ENCODE data around the gene IRAK4. TPM values are rescaled to one million over a fixed set of nuclear protein-coding genes. Genes with fewer than 3 reads are reported as not detected.

IRAK4 gene
- total RNA-seq (10 to 100 TPM; 12.7 to 18.5 TPM), polyA plus RNA-seq (ENCODE audit: insufficient read length in 2 of 2) (1 to 10 TPM; 9.8 to 10.0 TPM)
- long read RNA-seq, donor 1, partial matches to known transcripts = 0 of 1 reads
- long read RNA-seq, donor 1, other reads (novel, unspliced or antisense) = 0 of 1 reads
- long read RNA-seq, donor 2, full-length matches to known transcripts = 1 of 1 reads
- long read RNA-seq, donor 2, partial matches to known transcripts = 0 of 1 reads
- long read RNA-seq, donor 2, other reads (novel, unspliced or antisense) = 0 of 1 reads
- long read RNA-seq, donor 3 = 0 reads
- long read RNA-seq, donor 4, partial matches to known transcripts = 204 of 205 reads
- long read RNA-seq, donor 4, other reads (novel, unspliced or antisense) = 0 of 205 reads

GRCh38 chr12:43758728-43759563 lies at the start of gene IRAK4, which contains the start of gene PUS7L:
TSS of gene IRAK4 (plus strand) at chr12:43758951. CDS start at chr12:43768112, 9,161 bp downstream.
TSS of gene PUS7L (minus strand) at chr12:43758790. CDS start at chr12:43755245, 3,545 bp downstream.
- Histone ChIP-seq H3K36me3 (ENCODE audit: control insufficient read depth, insufficient read depth, low read length) (no peaks in the 10 kb centered on the region), H3K27ac (ENCODE audit: low read depth, low read length) (peak within 1 kb of the TSS; percentile 85), H3K27me3 (ENCODE audit: control insufficient read depth, insufficient read depth, low read length) (no peaks in the 10 kb centered on the region), H3K4me3 (ENCODE audit: low read depth, low read length) (peak within 1 kb of the TSS; percentile 92), H3K9me3 (ENCODE audit: control insufficient read depth, insufficient read depth, low read length) (no peaks in the 10 kb centered on the region), H3K4me1 (ENCODE audit: control insufficient read depth, insufficient read depth, low read length) (peaks cover 7% of the 10 kb centered on the region)
- peak; percentile 89 to 99 (median 95) for DNase-seq (ENCODE audit: low read depth in 4 of 6, low spot score in 6 of 6)
- WGBS (ENCODE audit: insufficient coverage) = 2% methylated on average over 54 of the region's 54 CpGs

DNA sequence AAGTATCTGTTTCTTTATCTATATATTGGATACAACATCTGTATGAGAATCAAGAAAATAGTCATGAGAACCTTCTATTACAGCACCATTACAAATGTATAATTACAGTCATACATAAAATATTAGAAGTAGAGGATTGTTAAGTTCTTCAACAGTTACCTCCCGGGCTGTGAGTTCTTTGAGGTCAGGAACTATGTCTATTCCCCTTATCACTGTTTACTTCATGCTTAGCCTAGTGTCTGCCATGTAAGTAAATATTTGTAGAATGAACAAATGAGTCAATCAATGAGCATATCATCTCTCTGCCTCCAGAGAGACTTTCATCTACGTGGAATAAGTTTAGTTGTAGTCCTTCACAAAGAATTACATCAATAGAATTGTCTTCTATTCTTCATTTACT lies 47.4 kb upstream of the IRAK4 start:
- H3K27me3 ChIP-seq (ENCODE audit: control insufficient read depth, insufficient read depth, low read length) = no peaks in the 10 kb centered on the region
- no CpG with 5 or more reads among the region's 2 CpGs for WGBS (ENCODE audit: insufficient coverage)
- no peak overlapping the region for H3K27ac ChIP-seq (ENCODE audit: low read depth, low read length)
- no peak for DNase-seq (ENCODE audit: low read depth in 4 of 6, low spot score in 6 of 6)
- no peaks in the 10 kb centered on the region for H3K4me1 ChIP-seq (ENCODE audit: control insufficient read depth, insufficient read depth, low read length)
- no peak overlapping the region for H3K4me3 ChIP-seq (ENCODE audit: low read depth, low read length)
- H3K36me3 ChIP-seq (ENCODE audit: control insufficient read depth, insufficient read depth, low read length) = no peaks in the 10 kb centered on the region
- H3K9me3 ChIP-seq (ENCODE audit: control insufficient read depth, insufficient read depth, low read length) = no peaks in the 10 kb centered on the region

DNA sequence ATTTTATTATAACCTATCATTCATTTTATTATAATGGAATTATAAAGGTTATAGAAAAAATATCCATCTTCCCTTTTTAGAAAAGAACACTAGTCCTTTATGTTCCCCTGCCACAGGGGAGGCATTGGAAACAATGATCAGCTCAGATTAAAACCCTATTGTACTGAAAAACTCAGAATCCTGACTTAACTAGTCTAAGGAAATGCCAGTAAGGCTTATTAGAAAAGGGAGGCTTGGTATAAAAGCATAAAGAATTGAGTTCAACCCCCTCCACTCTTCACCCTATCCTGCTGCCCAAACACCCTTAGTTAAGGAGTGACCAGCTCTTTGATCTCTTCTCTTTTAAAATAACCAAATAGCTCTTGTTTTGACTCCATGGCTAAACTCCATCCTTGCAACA lies 36.1 kb upstream of the IRAK4 start:
- Histone ChIP-seq H3K27me3 (ENCODE audit: control insufficient read depth, insufficient read depth, low read length) (no peaks in the 10 kb centered on the region), H3K4me1 (ENCODE audit: control insufficient read depth, insufficient read depth, low read length) (peaks cover 3% of the 10 kb centered on the region), H3K9me3 (ENCODE audit: control insufficient read depth, insufficient read depth, low read length) (no peaks in the 10 kb centered on the region), H3K36me3 (ENCODE audit: control insufficient read depth, insufficient read depth, low read length) (no peaks in the 10 kb centered on the region), H3K4me3 (ENCODE audit: low read depth, low read length) (no peak overlapping the region), H3K27ac (ENCODE audit: low read depth, low read length) (no peak overlapping the region)
- no peak for DNase-seq (ENCODE audit: low read depth in 4 of 6, low spot score in 6 of 6)

DNA sequence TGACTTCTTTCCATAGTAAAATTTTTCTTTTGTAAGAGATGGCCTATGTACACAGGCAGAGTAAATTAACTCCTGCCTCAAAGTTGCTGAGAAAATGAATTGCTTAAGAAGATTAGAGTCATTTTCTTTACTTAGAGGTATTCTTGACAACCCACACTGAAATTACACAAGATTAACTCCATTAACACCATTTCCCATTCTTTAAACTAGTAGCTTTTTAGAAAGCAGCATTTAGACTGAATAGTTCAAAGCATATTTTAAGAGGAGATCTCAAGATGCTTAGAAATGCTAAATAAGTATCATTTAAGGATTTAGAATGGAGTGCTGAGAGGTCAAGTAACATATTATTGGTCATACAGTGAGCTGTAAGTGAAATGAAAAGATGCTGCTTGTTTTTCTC lies 35.6 kb upstream of the IRAK4 start:
- peaks cover 3% of the 10 kb centered on the region for H3K4me1 ChIP-seq (ENCODE audit: control insufficient read depth, insufficient read depth, low read length)
- no peak for DNase-seq (ENCODE audit: low read depth in 4 of 6, low spot score in 6 of 6)
- no peak overlapping the region for H3K4me3 ChIP-seq (ENCODE audit: low read depth, low read length)
- no peaks in the 10 kb centered on the region for H3K9me3 ChIP-seq (ENCODE audit: control insufficient read depth, insufficient read depth, low read length)
- H3K27me3 ChIP-seq (ENCODE audit: control insufficient read depth, insufficient read depth, low read length) = no peaks in the 10 kb centered on the region
- H3K36me3 ChIP-seq (ENCODE audit: control insufficient read depth, insufficient read depth, low read length) = no peaks in the 10 kb centered on the region
- H3K27ac ChIP-seq (ENCODE audit: low read depth, low read length) = no peak overlapping the region

DNA sequence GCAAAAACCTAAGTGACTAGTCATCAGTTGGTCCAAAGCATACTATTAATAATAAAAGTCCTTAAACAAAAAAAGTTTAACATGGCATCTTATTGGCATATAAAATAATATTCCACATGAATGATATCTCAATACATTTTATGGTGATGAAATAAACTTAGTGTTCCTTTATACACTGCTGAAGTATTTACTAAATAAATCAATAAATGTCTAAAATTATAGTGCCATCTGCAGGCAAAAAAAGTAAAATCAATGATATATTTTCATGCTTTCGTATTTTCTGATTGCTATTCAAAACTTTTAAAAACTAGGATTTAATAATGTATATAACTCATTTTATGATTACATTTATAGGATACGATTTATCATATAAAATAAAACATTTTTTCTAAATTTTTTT lies 30.6 kb upstream of the IRAK4 start:
- WGBS (ENCODE audit: insufficient coverage) = no CpG with 5 or more reads among the region's 2 CpGs
- peak in 2 of 6 donors; percentile 18 to 32 for DNase-seq (ENCODE audit: low read depth in 4 of 6, low spot score in 6 of 6)
- no peaks in the 10 kb centered on the region for H3K9me3 ChIP-seq (ENCODE audit: control insufficient read depth, insufficient read depth, low read length)
- H3K36me3 ChIP-seq (ENCODE audit: control insufficient read depth, insufficient read depth, low read length) = no peaks in the 10 kb centered on the region
- no peak overlapping the region for H3K4me3 ChIP-seq (ENCODE audit: low read depth, low read length)
- H3K27ac ChIP-seq (ENCODE audit: low read depth, low read length) = no peak overlapping the region
- no peaks in the 10 kb centered on the region for H3K4me1 ChIP-seq (ENCODE audit: control insufficient read depth, insufficient read depth, low read length)
- no peaks in the 10 kb centered on the region for H3K27me3 ChIP-seq (ENCODE audit: control insufficient read depth, insufficient read depth, low read length)

GRCh38 chr12:43728698-43729097 lies 30.1 kb upstream of the IRAK4 start:
- Histone ChIP-seq H3K9me3 (ENCODE audit: control insufficient read depth, insufficient read depth, low read length) (no peaks in the 10 kb centered on the region), H3K27me3 (ENCODE audit: control insufficient read depth, insufficient read depth, low read length) (no peaks in the 10 kb centered on the region), H3K36me3 (ENCODE audit: control insufficient read depth, insufficient read depth, low read length) (no peaks in the 10 kb centered on the region), H3K4me1 (ENCODE audit: control insufficient read depth, insufficient read depth, low read length) (no peaks in the 10 kb centered on the region), H3K27ac (ENCODE audit: low read depth, low read length) (no peak overlapping the region), H3K4me3 (ENCODE audit: low read depth, low read length) (no peak overlapping the region)
- WGBS (ENCODE audit: insufficient coverage) = no CpG with 5 or more reads among the region's 1 CpG
- DNase-seq (ENCODE audit: low read depth in 4 of 6, low spot score in 6 of 6) = no peak

DNA sequence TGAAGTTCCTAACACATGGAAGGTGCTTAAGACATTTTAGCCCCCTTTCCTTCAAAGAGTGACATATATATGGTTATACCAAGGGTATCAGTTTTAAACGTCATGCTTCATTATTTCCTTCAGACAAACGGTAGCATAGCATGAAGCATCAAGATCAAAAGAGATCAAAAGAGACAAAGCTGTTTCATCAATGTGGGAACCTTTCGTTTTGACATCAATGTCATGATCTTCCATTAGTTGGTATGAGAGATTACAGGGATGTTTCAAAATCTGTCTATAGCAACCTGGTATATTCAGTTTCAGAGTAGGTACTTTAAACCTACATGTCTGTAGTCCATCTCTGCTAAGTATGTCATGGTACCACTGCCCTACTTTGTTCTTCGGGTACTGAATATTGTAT lies 28.5 kb upstream of the IRAK4 start:
- WGBS (ENCODE audit: insufficient coverage) = no CpG with 5 or more reads among the region's 4 CpGs

GRCh38 chr12:43733687-43734086 lies 25.1 kb upstream of the IRAK4 start:
- WGBS (ENCODE audit: insufficient coverage) = no CpG with 5 or more reads among the region's 3 CpGs
- no peaks in the 10 kb centered on the region for H3K4me1 ChIP-seq (ENCODE audit: control insufficient read depth, insufficient read depth, low read length)
- no peak for DNase-seq (ENCODE audit: low read depth in 4 of 6, low spot score in 6 of 6)

More for the DNA sequence above, 28.5 kb upstream of the IRAK4 start:
- Histone ChIP-seq H3K27ac (ENCODE audit: low read depth, low read length) (no peak overlapping the region), H3K36me3 (ENCODE audit: control insufficient read depth, insufficient read depth, low read length) (no peaks in the 10 kb centered on the region), H3K4me1 (ENCODE audit: control insufficient read depth, insufficient read depth, low read length) (no peaks in the 10 kb centered on the region), H3K9me3 (ENCODE audit: control insufficient read depth, insufficient read depth, low read length) (no peaks in the 10 kb centered on the region), H3K4me3 (ENCODE audit: low read depth, low read length) (no peak overlapping the region), H3K27me3 (ENCODE audit: control insufficient read depth, insufficient read depth, low read length) (no peaks in the 10 kb centered on the region)
- DNase-seq (ENCODE audit: low read depth in 4 of 6, low spot score in 6 of 6) = no peak

GRCh38 chr12:43736927-43737440 lies 21.8 kb upstream of the IRAK4 start:
- H3K4me3 ChIP-seq (ENCODE audit: low read depth, low read length) = no peak overlapping the region
- no peaks in the 10 kb centered on the region for H3K9me3 ChIP-seq (ENCODE audit: control insufficient read depth, insufficient read depth, low read length)
- H3K36me3 ChIP-seq (ENCODE audit: control insufficient read depth, insufficient read depth, low read length) = peaks cover 4% of the 10 kb centered on the region
- no peak overlapping the region for H3K27ac ChIP-seq (ENCODE audit: low read depth, low read length)
- no CpG with 5 or more reads among the region's 3 CpGs for WGBS (ENCODE audit: insufficient coverage)
- DNase-seq (ENCODE audit: low read depth in 4 of 6, low spot score in 6 of 6) = peak in 1 of 6 donors; percentile 9
- no peaks in the 10 kb centered on the region for H3K4me1 ChIP-seq (ENCODE audit: control insufficient read depth, insufficient read depth, low read length)
- no peaks in the 10 kb centered on the region for H3K27me3 ChIP-seq (ENCODE audit: control insufficient read depth, insufficient read depth, low read length)

More at GRCh38 chr12:43733687-43734086, 25.1 kb upstream of the IRAK4 start:
- Histone ChIP-seq H3K9me3 (ENCODE audit: control insufficient read depth, insufficient read depth, low read length) (no peaks in the 10 kb centered on the region), H3K27me3 (ENCODE audit: control insufficient read depth, insufficient read depth, low read length) (no peaks in the 10 kb centered on the region), H3K36me3 (ENCODE audit: control insufficient read depth, insufficient read depth, low read length) (peaks cover 4% of the 10 kb centered on the region), H3K27ac (ENCODE audit: low read depth, low read length) (no peak overlapping the region), H3K4me3 (ENCODE audit: low read depth, low read length) (no peak overlapping the region)
